Ishikawa (cell line): Measurements from ENCODE around the gene LYSET.

Experiments
- CEBPB ChIP-seq: IDR thresholded peaks from 2 replicates; pipeline ENCODE4 v1.6.1; 2012
- CREB1 ChIP-seq: IDR thresholded peaks from 2 replicates; pipeline ENCODE4 v1.6.1; 2012; ENCODE audit warnings: low read depth
- EGR1 ChIP-seq: IDR thresholded peaks from 2 replicates; pipeline ENCODE4 v1.6.1; 2012
- EP300 ChIP-seq: IDR thresholded peaks from 2 replicates; pipeline ENCODE4 v1.6.1; 2012; ENCODE audit warnings: borderline replicate concordance
- FOXM1 ChIP-seq: IDR thresholded peaks from 2 replicates; pipeline ENCODE4 v1.6.1; 2012; ENCODE audit warnings: low read depth, borderline replicate concordance
- NFIC ChIP-seq: IDR thresholded peaks from 2 replicates; pipeline ENCODE4 v1.6.1; 2012
- RAD21 ChIP-seq: IDR thresholded peaks from 2 replicates; pipeline ENCODE4 v1.6.1; 2012; ENCODE audit warnings: low read depth
- TAF1 ChIP-seq: IDR thresholded peaks from 2 replicates; pipeline ENCODE4 v1.6.1; 2012; ENCODE audit warnings: low read depth, mild to moderate bottlenecking
- TCF12 ChIP-seq: IDR thresholded peaks from 2 replicates; pipeline ENCODE4 v1.6.1; 2012; ENCODE audit warnings: low read depth
- TEAD4 ChIP-seq: IDR thresholded peaks from 2 replicates; pipeline ENCODE4 v1.6.1; 2012
- USF1 ChIP-seq: IDR thresholded peaks from 2 replicates; pipeline ENCODE4 v1.6.1; 2012
- YY1 ChIP-seq: IDR thresholded peaks from 2 replicates; pipeline ENCODE4 v1.6.1; 2012; ENCODE audit warnings: low read depth
- ZBTB7A ChIP-seq: IDR thresholded peaks from 2 replicates; pipeline ENCODE4 v1.6.1; 2012; ENCODE audit warnings: low read depth
- TF ChIP-seq, protein P1 (sequence below): IDR thresholded peaks from 2 replicates; pipeline ENCODE4 v1.6.1; 2012; ENCODE audit warnings: low read depth, mild to moderate bottlenecking
- TF ChIP-seq, protein P2 (sequence below): IDR thresholded peaks from 2 replicates; pipeline ENCODE4 v1.6.1; 2012

Gene LYSET

GRCh38 chr14:93150227-93151208 lies 34.6 kb upstream of the LYSET start:
- TF ChIP-seq RAD21: no peak
- no peak for TF ChIP-seq TAF1
- TF ChIP-seq EGR1: no peak
- TF ChIP-seq, protein P1, sequence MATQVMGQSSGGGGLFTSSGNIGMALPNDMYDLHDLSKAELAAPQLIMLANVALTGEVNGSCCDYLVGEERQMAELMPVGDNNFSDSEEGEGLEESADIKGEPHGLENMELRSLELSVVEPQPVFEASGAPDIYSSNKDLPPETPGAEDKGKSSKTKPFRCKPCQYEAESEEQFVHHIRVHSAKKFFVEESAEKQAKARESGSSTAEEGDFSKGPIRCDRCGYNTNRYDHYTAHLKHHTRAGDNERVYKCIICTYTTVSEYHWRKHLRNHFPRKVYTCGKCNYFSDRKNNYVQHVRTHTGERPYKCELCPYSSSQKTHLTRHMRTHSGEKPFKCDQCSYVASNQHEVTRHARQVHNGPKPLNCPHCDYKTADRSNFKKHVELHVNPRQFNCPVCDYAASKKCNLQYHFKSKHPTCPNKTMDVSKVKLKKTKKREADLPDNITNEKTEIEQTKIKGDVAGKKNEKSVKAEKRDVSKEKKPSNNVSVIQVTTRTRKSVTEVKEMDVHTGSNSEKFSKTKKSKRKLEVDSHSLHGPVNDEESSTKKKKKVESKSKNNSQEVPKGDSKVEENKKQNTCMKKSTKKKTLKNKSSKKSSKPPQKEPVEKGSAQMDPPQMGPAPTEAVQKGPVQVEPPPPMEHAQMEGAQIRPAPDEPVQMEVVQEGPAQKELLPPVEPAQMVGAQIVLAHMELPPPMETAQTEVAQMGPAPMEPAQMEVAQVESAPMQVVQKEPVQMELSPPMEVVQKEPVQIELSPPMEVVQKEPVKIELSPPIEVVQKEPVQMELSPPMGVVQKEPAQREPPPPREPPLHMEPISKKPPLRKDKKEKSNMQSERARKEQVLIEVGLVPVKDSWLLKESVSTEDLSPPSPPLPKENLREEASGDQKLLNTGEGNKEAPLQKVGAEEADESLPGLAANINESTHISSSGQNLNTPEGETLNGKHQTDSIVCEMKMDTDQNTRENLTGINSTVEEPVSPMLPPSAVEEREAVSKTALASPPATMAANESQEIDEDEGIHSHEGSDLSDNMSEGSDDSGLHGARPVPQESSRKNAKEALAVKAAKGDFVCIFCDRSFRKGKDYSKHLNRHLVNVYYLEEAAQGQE: no peak
- TF ChIP-seq TCF12: no peak
- TF ChIP-seq YY1: no peak
- TF ChIP-seq, protein P2, sequence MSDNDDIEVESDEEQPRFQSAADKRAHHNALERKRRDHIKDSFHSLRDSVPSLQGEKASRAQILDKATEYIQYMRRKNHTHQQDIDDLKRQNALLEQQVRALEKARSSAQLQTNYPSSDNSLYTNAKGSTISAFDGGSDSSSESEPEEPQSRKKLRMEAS: no peak
- TF ChIP-seq CREB1: no peak
- no peak for TF ChIP-seq EP300
- no peak for TF ChIP-seq TEAD4
- no peak for TF ChIP-seq ZBTB7A
- no peak for TF ChIP-seq USF1
- no peak for TF ChIP-seq FOXM1
- no peak for TF ChIP-seq CEBPB
- no peak for TF ChIP-seq NFIC

GRCh38 chr14:93153121-93153520 lies 32.0 kb upstream of the LYSET start:
- TF ChIP-seq ZBTB7A (no peak), CEBPB (no peak), TAF1 (no peak), TEAD4 (no peak), EGR1 (no peak), USF1 (no peak), FOXM1 (no peak), TCF12 (no peak), YY1 (no peak), RAD21 (no peak), EP300 (no peak), NFIC (no peak), CREB1 (no peak)
- TF ChIP-seq, protein P2: no peak
- TF ChIP-seq, protein P1: no peak

DNA sequence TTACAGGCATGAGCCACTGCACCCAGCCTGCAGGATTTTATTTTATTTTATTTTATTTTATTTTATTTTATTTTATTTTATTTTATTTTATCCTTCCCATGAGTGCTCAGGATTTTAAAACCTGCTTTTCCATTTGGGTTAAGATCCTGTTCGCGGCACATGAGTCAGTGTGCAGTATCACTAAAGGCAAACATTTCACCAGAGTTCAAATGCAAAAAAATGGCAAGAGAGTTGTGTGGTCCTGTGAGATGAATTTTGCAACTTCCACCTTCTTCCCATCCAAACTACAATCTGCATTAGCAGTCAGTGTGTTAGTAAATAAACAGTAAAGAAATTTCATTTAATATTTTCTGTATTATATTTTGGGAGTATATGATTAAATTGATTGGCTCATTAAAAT lies 29.4 kb upstream of the LYSET start:
- TF ChIP-seq EGR1 (no peak), CEBPB (no peak), FOXM1 (no peak), CREB1 (no peak), EP300 (no peak), TEAD4 (no peak)

- TF ChIP-seq, protein P2: no peak
- TF ChIP-seq TAF1 (no peak), CEBPB (no peak), TCF12 (no peak), USF1 (no peak), YY1 (no peak), EP300 (no peak), RAD21 (no peak), CREB1 (no peak), FOXM1 (no peak), EGR1 (no peak), TEAD4 (no peak), ZBTB7A (no peak), NFIC (no peak)
- TF ChIP-seq, protein P1: no peak
Measured at GRCh38 chr14:93156693-93157369, 28.3 kb upstream of the LYSET start.
